ENCODE data around the gene HOXA3.

Gene HOXA3

GRCh38 chr7:27174874-27175625 lies 22.7 kb upstream of the HOXA3 start:
- ChIA-PET CTCF (interaction anchor here (0.9 to 9.5 kb wide), 4 partner anchors 11 to 24 kb away, joined by 3 to 117 read pairs (median 6); partner anchors contain the start of genes HOXA13 and HOXA9), POLR2A (interaction anchor here (0.8 to 5.5 kb wide), 3 partner anchors 9 to 13 kb away, joined by 3 to 33 read pairs (median 13); partner anchors contain the start of gene HOXA9)
- no peak for DNase-seq (ENCODE audit: low read depth, low spot score)

GRCh38 chr7:27173956-27174873 lies 21.8 kb upstream of the HOXA3 start, which contains the start of gene HOXA10:
Gene HOXA10, minus strand, starts transcription at chr7:27174320. Its CDS starts 14 bp downstream, at chr7:27174306.
- peak within 1 kb of the TSS; percentile 75 for H3K4me3 ChIP-seq (ENCODE audit: low read depth, low read length)
- CTCF ChIA-PET = interaction anchor here (0.9 to 9.5 kb wide), 4 partner anchors 11 to 25 kb away, joined by 3 to 117 read pairs (median 3); partner anchors contain the start of genes HOXA13, HOXA3 and HOXA9
- no peak for TF ChIP-seq CTCF (IDR thresholded peaks at IDR 0.05; ENCODE audit: insufficient read depth, low read length, missing control alignments)
- no peak for DNase-seq (ENCODE audit: low read depth, low spot score)
- POLR2A ChIA-PET = interaction anchor here (2.2 to 5.5 kb wide), 3 partner anchors 8 to 12 kb away, joined by 9 to 33 read pairs (median 13); partner anchors contain the start of genes HOXA11 and HOXA9

More at GRCh38 chr7:27174874-27175625, 22.7 kb upstream of the HOXA3 start:
- H3K4me3 ChIP-seq (ENCODE audit: low read depth, low read length) = peak overlapping the region; percentile 75
- no peak for TF ChIP-seq CTCF (IDR thresholded peaks at IDR 0.05; ENCODE audit: insufficient read depth, low read length, missing control alignments)

- no peak for TF ChIP-seq CTCF (IDR thresholded peaks at IDR 0.05; ENCODE audit: insufficient read depth, low read length, missing control alignments)
- DNase-seq (ENCODE audit: low read depth, low spot score) = no peak
- CTCF ChIA-PET = interaction anchor here (1.3 to 9.5 kb wide), 4 partner anchors 9 to 21 kb away, joined by 3 to 117 read pairs (median 3); partner anchors contain the start of genes HOXA3, HOXA7 and HOXA9
- POLR2A ChIA-PET = interaction anchor here (2.8 to 5.5 kb wide), 2 partner anchors 11 to 12 kb away, joined by 9 to 33 read pairs; partner anchors contain the start of gene HOXA11
- peak overlapping the region; percentile 75 for H3K4me3 ChIP-seq (ENCODE audit: low read depth, low read length)
Observed at GRCh38 chr7:27173511-27173955, 21.1 kb upstream of the HOXA3 start.

GRCh38 chr7:27172823-27173510 lies 20.6 kb upstream of the HOXA3 start:
- ChIA-PET POLR2A (interaction anchor here (0.8 to 5.5 kb wide), 3 partner anchors 9 to 11 kb away, joined by 3 to 33 read pairs (median 9); partner anchors contain the start of gene HOXA11), CTCF (interaction anchor here (1.3 to 9.5 kb wide), 5 partner anchors 9 to 22 kb away, joined by 3 to 117 read pairs (median 3); partner anchors contain the start of genes HOXA3, HOXA7 and HOXA9)
- TF ChIP-seq CTCF (IDR thresholded peaks at IDR 0.05; ENCODE audit: insufficient read depth, low read length, missing control alignments) = no peak
- DNase-seq (ENCODE audit: low read depth, low spot score) = no peak
- peak overlapping the region; percentile 75 for H3K4me3 ChIP-seq (ENCODE audit: low read depth, low read length)

GRCh38 chr7:27172315-27172774 lies 20.0 kb upstream of the HOXA3 start:
- ChIA-PET POLR2A (interaction anchor here (0.8 to 5.5 kb wide), 4 partner anchors 8 to 1316 kb away, joined by 3 to 33 read pairs (median 8); partner anchors contain the start of gene HOXA11), CTCF (interaction anchor here (1.0 to 9.5 kb wide), 8 partner anchors 6 to 1321 kb away, joined by 3 to 117 read pairs (median 3); partner anchors contain the start of genes HOXA3, HOXA7 and HOXA9)
- H3K4me3 ChIP-seq (ENCODE audit: low read depth, low read length) = peak overlapping the region; percentile 75
- DNase-seq (ENCODE audit: low read depth, low spot score) = no peak
- TF ChIP-seq CTCF (IDR thresholded peaks at IDR 0.05; ENCODE audit: insufficient read depth, low read length, missing control alignments) = no peak

Data from AG04449 (cell line).